Lower leg skin (tissue), 4 donors: ENCODE results near the gene DBP. TPM values are rescaled to one million over a fixed set of nuclear protein-coding genes. Genes with fewer than 3 reads are reported as not detected.

Source experiments
- DNase-seq, 2 donors: peaks; one replicate each; pipeline ENCODE4 v3.0.0-alpha.2; 2019; ENCODE audit warnings: low spot score in 2 of 2
- H3K4me3 ChIP-seq: fragments of 200-600 bp; sonication (generic); 2 replicates; pipeline ENCODE4 v1.5.1; 2017; ENCODE audit warnings: mild to moderate bottlenecking, low read depth; ENCODE audit not compliant: poor library complexity, severe bottlenecking
- POLR2A ChIP-seq, 2 donors: fragments of 450-650 bp; IDR thresholded peaks; one replicate each; pipeline ENCODE4 v1.6.1; 2016 to 2017; ENCODE audit warnings: antibody characterized with exemption in 2 of 2, mild to moderate bottlenecking in 1 of 2, moderate library complexity in 1 of 2
- WGBS, 2 donors: methylation state at CpG; one replicate each; pipeline ENCODE4 v1.1.5; 2018; 5-methylcytosine and 5-hydroxymethylcytosine counted together
- intact Hi-C: fragments of 100-400 bp; cut with DNase I; formaldehyde crosslinking; loops from one replicate; pipeline ENCODE4 v1.15.0; 2023; ENCODE audit warnings: low total_unique reads
- total RNA-seq, 4 donors: library from RNA; depleted of rRNA; stranded (reverse); fragments of >200 nt; gene quantifications; one replicate each; pipeline ENCODE4 v1.1.0, GENCODE V29; 2016
- TF ChIP-seq, protein P1 (sequence below), 3 donors: fragments of 450-650 bp; IDR thresholded peaks; one replicate each; pipeline ENCODE4 v1.5.1; 2016; ENCODE audit warnings: antibody characterized with exemption in 3 of 3, mild to moderate bottlenecking in 3 of 3, moderate library complexity in 2 of 3

The DBP gene
- total RNA-seq, 4 donors from 2014 or later = 21.1 to 41.6 (median 24.8) TPM

GRCh38 chr19:48595833-48596232 is 41.3 kb downstream of the DBP start:
- WGBS, 2 donors = 57 to 78% methylated on average over 6 of the region's 6 CpGs
- TF ChIP-seq POLR2A (IDR thresholded peaks at IDR 0.05) = no peak
- TF ChIP-seq, protein P1, sequence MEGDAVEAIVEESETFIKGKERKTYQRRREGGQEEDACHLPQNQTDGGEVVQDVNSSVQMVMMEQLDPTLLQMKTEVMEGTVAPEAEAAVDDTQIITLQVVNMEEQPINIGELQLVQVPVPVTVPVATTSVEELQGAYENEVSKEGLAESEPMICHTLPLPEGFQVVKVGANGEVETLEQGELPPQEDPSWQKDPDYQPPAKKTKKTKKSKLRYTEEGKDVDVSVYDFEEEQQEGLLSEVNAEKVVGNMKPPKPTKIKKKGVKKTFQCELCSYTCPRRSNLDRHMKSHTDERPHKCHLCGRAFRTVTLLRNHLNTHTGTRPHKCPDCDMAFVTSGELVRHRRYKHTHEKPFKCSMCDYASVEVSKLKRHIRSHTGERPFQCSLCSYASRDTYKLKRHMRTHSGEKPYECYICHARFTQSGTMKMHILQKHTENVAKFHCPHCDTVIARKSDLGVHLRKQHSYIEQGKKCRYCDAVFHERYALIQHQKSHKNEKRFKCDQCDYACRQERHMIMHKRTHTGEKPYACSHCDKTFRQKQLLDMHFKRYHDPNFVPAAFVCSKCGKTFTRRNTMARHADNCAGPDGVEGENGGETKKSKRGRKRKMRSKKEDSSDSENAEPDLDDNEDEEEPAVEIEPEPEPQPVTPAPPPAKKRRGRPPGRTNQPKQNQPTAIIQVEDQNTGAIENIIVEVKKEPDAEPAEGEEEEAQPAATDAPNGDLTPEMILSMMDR (IDR thresholded peaks at IDR 0.05) = no peak
- H3K4me3 ChIP-seq = no peak overlapping the region
- intact Hi-C loops = no loop called here
- DNase-seq = no peak

GRCh38 chr19:48595171-48595570 is 42.0 kb downstream of the DBP start:
- no peak overlapping the region for H3K4me3 ChIP-seq
- intact Hi-C loops = no loop called here
- 81 to 91% methylated on average over 9 of the region's 9 CpGs for WGBS, 2 donors
- DNase-seq = no peak
- TF ChIP-seq, protein P1 (IDR thresholded peaks at IDR 0.05) = no peak
- no peak for TF ChIP-seq POLR2A (IDR thresholded peaks at IDR 0.05)

DNA sequence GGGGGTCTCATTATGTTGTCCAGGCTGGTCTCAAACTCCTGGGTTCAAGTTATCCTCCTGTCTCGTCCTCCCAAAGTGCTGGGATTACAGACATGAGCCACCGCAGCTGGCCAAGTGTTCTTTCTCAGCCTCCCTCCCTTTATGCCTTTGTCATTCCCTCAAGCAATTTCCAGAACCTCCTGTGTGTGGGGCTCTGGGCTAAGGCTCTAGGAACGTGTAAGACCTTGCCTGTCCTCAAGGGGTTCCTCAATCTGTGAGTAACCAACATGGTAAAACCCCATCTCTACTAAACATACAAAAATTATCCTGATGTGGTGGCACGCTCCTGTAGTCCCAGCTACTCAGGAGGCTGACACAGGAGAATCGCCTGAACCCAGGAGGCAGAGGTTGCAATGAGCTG is 46.2 kb downstream of the DBP start:
- TF ChIP-seq, protein P1 (IDR thresholded peaks at IDR 0.05) = no peak
- TF ChIP-seq POLR2A (IDR thresholded peaks at IDR 0.05) = no peak
- no peak for DNase-seq
- intact Hi-C loops = loop anchor here (5.0 kb wide), 1 partner anchor 149 kb away; no protein-coding TSS in a partner anchor
- WGBS, 2 donors = 88% methylated on average over 5 of the region's 5 CpGs
- H3K4me3 ChIP-seq = no peak overlapping the region

- TF ChIP-seq POLR2A (IDR thresholded peaks at IDR 0.05) = no peak
- TF ChIP-seq, protein P1 (IDR thresholded peaks at IDR 0.05) = peak in 2 of 3 donors; percentile 45 to 94
- WGBS, 2 donors = 3 to 4% methylated on average over 35 to 36 of the region's 36 CpGs
- intact Hi-C loops = loop anchor here (5.0 to 10.0 kb wide), 2 partner anchors 87 to 264 kb away; partner anchors contain the start of gene EMP3
- no peak overlapping the region for H3K4me3 ChIP-seq
- DNase-seq = peak; percentile 83 to 98
These were observed 48.3 kb downstream of the DBP start for GRCh38 chr19:48588670-48589401.

- H3K4me3 ChIP-seq = no peak overlapping the region
- intact Hi-C loops = loop anchor here (5.0 to 10.0 kb wide), 2 partner anchors 85 to 263 kb away; partner anchors contain the start of gene EMP3
- no peak for DNase-seq
- WGBS, 2 donors = 89 to 96% methylated on average over 3 of the region's 3 CpGs
- TF ChIP-seq, protein P1 (IDR thresholded peaks at IDR 0.05) = no peak
- no peak for TF ChIP-seq POLR2A (IDR thresholded peaks at IDR 0.05)
These were observed 49.8 kb downstream of the DBP start for GRCh38 chr19:48587387-48587786.
